Neural cell (in vitro differentiated cells): ENCODE measurements around the gene GDE1. TPM values are rescaled to one million over a fixed set of nuclear protein-coding genes. Genes with fewer than 3 reads are reported as not detected.
A peak's percentile ranks its signal among the peaks of the same experiment; 100 is the strongest.

Experiments used
- H2AFZ ChIP-seq: fragments of 200-600, 300-800 bp; sonication (generic), shearing (Covaris generic); 2 replicates; pipeline ENCODE4 v1.6.0; 2014; ENCODE audit warnings: low read depth, mild to moderate bottlenecking, antibody characterized with exemption, low read length, moderate library complexity
- H3F3A ChIP-seq: fragments of 200-600 bp; shearing (Covaris generic); 2 replicates; pipeline ENCODE4 v1.6.1; 2016; ENCODE audit warnings: mild to moderate bottlenecking, moderate library complexity, mixed read lengths, antibody characterized with exemption, low read length; ENCODE audit not compliant: insufficient read depth, poor library complexity, severe bottlenecking
- H3K27ac ChIP-seq: fragments of 200-600, 300-800 bp; sonication (generic), shearing (Covaris generic); 2 replicates; pipeline ENCODE4 v1.5.1; 2014; ENCODE audit warnings: mild to moderate bottlenecking, low read length, moderate library complexity
- H3K27me3 ChIP-seq: fragments of 300-800, 200-600 bp; sonication (generic), shearing (Covaris generic); 2 replicates; pipeline ENCODE4 v1.6.0; 2014; ENCODE audit warnings: mild to moderate bottlenecking, low read depth, low read length, moderate library complexity; ENCODE audit not compliant: insufficient read depth
- H3K36me3 ChIP-seq: fragments of 300-800, 200-600 bp; sonication (generic), shearing (Covaris generic); 2 replicates; pipeline ENCODE4 v1.5.1; 2014; ENCODE audit warnings: mild to moderate bottlenecking, antibody characterized with exemption, low read length, moderate library complexity; ENCODE audit not compliant: insufficient read depth
- H3K4me2 ChIP-seq: fragments of 300-800, 200-600 bp; sonication (generic), shearing (Covaris generic); 2 replicates; pipeline ENCODE4 v1.6.0; 2014; ENCODE audit warnings: mild to moderate bottlenecking, low read length
- H3K4me3 ChIP-seq: fragments of 300-800, 200-600 bp; sonication (generic), shearing (Covaris generic); 2 replicates; pipeline ENCODE4 v1.5.1; 2014; ENCODE audit warnings: mild to moderate bottlenecking, low read length, moderate library complexity
- H3K79me2 ChIP-seq: fragments of 200-600 bp; shearing (Covaris generic); replicated peaks from 2 replicates; pipeline ENCODE4 v1.6.0; 2014; ENCODE audit warnings: mild to moderate bottlenecking, low read length, moderate library complexity; ENCODE audit not compliant: insufficient read depth
- H3K9ac ChIP-seq: fragments of 300-800, 200-600 bp; sonication (generic), shearing (Covaris generic); 2 replicates; pipeline ENCODE4 v1.6.1; 2016; ENCODE audit warnings: mild to moderate bottlenecking, low read length, mixed read lengths
- H3K9me2 ChIP-seq: fragments of 200-600 bp; shearing (Covaris generic); 2 replicates; pipeline ENCODE4 v1.6.1; 2016; ENCODE audit warnings: mild to moderate bottlenecking, low read length, mixed read lengths; ENCODE audit not compliant: insufficient read depth
- H3K9me3 ChIP-seq: fragments of 200-600, 300-800 bp; sonication (generic), shearing (Covaris generic); 2 replicates; pipeline ENCODE4 v1.6.1; 2016; ENCODE audit warnings: mild to moderate bottlenecking, mixed run types, low read length, moderate library complexity, mixed read lengths
- H4K20me1 ChIP-seq: fragments of 200-600 bp; shearing (Covaris generic); 2 replicates; pipeline ENCODE4 v1.6.1; 2016; ENCODE audit warnings: mild to moderate bottlenecking, mixed run types; ENCODE audit not compliant: insufficient read depth
- CTCF ChIP-seq: fragments of 450-650 bp; IDR thresholded peaks from 2 replicates; pipeline ENCODE4 v1.5.1; 2014; ENCODE audit warnings: antibody characterized with exemption, mild to moderate bottlenecking, moderate library complexity; ENCODE audit not compliant: poor library complexity, severe bottlenecking
- EP300 ChIP-seq: fragments of 450-650 bp; conservative IDR thresholded peaks from 2 replicates; pipeline ENCODE4 v1.6.1; 2014; ENCODE audit warnings: antibody characterized with exemption, mild to moderate bottlenecking, moderate library complexity; ENCODE audit not compliant: poor library complexity, severe bottlenecking
- EZH2 ChIP-seq: fragments of 200-600, 300-800 bp; shearing (Covaris generic), sonication (generic); IDR thresholded peaks from 2 replicates; pipeline ENCODE4 v1.6.1; 2014; ENCODE audit warnings: antibody characterized with exemption, low read length, borderline replicate concordance, mild to moderate bottlenecking; ENCODE audit not compliant: insufficient read depth, poor library complexity, severe bottlenecking
- MXI1 ChIP-seq: fragments of 450-650 bp; conservative IDR thresholded peaks from 2 replicates; pipeline ENCODE4 v1.6.1; 2014; ENCODE audit warnings: antibody characterized with exemption, mild to moderate bottlenecking; ENCODE audit not compliant: poor library complexity, severe bottlenecking
- POLR2AphosphoS5 ChIP-seq: IDR thresholded peaks from 2 replicates; pipeline ENCODE4 v1.6.1; 2012
- RAD21 ChIP-seq: fragments of 450-650 bp; conservative IDR thresholded peaks from 2 replicates; pipeline ENCODE4 v1.6.1; 2014; ENCODE audit warnings: antibody characterized with exemption, mild to moderate bottlenecking, moderate library complexity
- REST ChIP-seq: IDR thresholded peaks from 2 replicates; pipeline ENCODE4 v1.6.1; 2012; ENCODE audit warnings: borderline replicate concordance
- SMC3 ChIP-seq: fragments of 450-650 bp; conservative IDR thresholded peaks from 2 replicates; pipeline ENCODE4 v1.6.1; 2014; ENCODE audit warnings: antibody characterized with exemption, mild to moderate bottlenecking, moderate library complexity; ENCODE audit not compliant: poor library complexity
- TAF1 ChIP-seq: IDR thresholded peaks from 2 replicates; pipeline ENCODE4 v1.6.1; 2012; ENCODE audit warnings: low read depth
- polyA plus RNA-seq: library from polyadenylated mRNA; depleted of rRNA; stranded (reverse); fragments of >200 nt; gene quantifications from 2 replicates; pipeline ENCODE4 v1.2.3, GENCODE V29; 2014

GDE1 gene
- polyA plus RNA-seq, 1 donor from 2014 or later: 74.7 TPM

GRCh38 chr16:19525385-19525723, 3.5 kb upstream of the GDE1 start:
- H4K20me1 ChIP-seq: no peaks in the 10 kb centered on the region
- H3F3A ChIP-seq: peaks cover 6% of the 10 kb centered on the region
- H3K36me3 ChIP-seq: peaks cover 4% of the 10 kb centered on the region
- H3K9me2 ChIP-seq: no peaks in the 10 kb centered on the region
- peak overlapping the region; percentile 90 for H3K9ac ChIP-seq
- no peaks in the 10 kb centered on the region for H3K9me3 ChIP-seq
- H3K4me3 ChIP-seq: peak overlapping the region; percentile 86
- H2AFZ ChIP-seq: no peak overlapping the region
- H3K4me2 ChIP-seq: peak overlapping the region; percentile 87
- peaks cover 30% of the 10 kb centered on the region for H3K79me2 ChIP-seq
- H3K27me3 ChIP-seq: no peaks in the 10 kb centered on the region
- TF ChIP-seq TAF1: no peak
- no peak for TF ChIP-seq POLR2AphosphoS5
- no peak for TF ChIP-seq EP300
- no peak for TF ChIP-seq MXI1
- no peak for TF ChIP-seq EZH2
- no peak for TF ChIP-seq REST
- TF ChIP-seq CTCF: no peak
- TF ChIP-seq RAD21: no peak
- TF ChIP-seq SMC3: no peak
- H3K27ac ChIP-seq: peak overlapping the region; percentile 87

- peak overlapping the region; percentile 87 for H3K4me2 ChIP-seq
- H4K20me1 ChIP-seq: no peaks in the 10 kb centered on the region
- H3K27ac ChIP-seq: peak overlapping the region; percentile 87
- H2AFZ ChIP-seq: peak overlapping the region; percentile 46
- H3F3A ChIP-seq: peaks cover 6% of the 10 kb centered on the region
- H3K4me3 ChIP-seq: peak overlapping the region; percentile 86
- H3K79me2 ChIP-seq: peaks cover 35% of the 10 kb centered on the region
- no peaks in the 10 kb centered on the region for H3K27me3 ChIP-seq
- no peaks in the 10 kb centered on the region for H3K9me3 ChIP-seq
- peaks cover 4% of the 10 kb centered on the region for H3K36me3 ChIP-seq
- no peaks in the 10 kb centered on the region for H3K9me2 ChIP-seq
- TF ChIP-seq RAD21 (no peak), REST (no peak), MXI1 (no peak), EZH2 (no peak), TAF1 (no peak)
- H3K9ac ChIP-seq: peak overlapping the region; percentile 90
Measured at GRCh38 chr16:19524616-19525384, 2.9 kb upstream of the GDE1 start.
